ENCODE results near the gene ABCC11.

Gene ABCC11

GRCh38 chr16:48155926-48156789, 91.2 kb downstream of the ABCC11 start, which contains the start of gene ABCC12:
Gene ABCC12 (minus strand): TSS chr16:48155993. CDS start chr16:48146424, 9,569 bp downstream.
- Histone ChIP-seq H3K4me2 (no peak within 1 kb of the TSS), H3K9me3 (no peaks in the 10 kb centered on the region), H3K9ac (no peak within 1 kb of the TSS), H3K36me3 (no peaks in the 10 kb centered on the region), H3K27ac (no peak within 1 kb of the TSS), H3K4me1 (peaks cover 9% of the 10 kb centered on the region), H4K20me1 (no peaks in the 10 kb centered on the region), H3K4me3 (no peak within 1 kb of the TSS), H3K27me3 (no peaks in the 10 kb centered on the region)
- TF ChIP-seq Cebpa-rat (IDR thresholded peaks at IDR 0.05), result no peak

DNA sequence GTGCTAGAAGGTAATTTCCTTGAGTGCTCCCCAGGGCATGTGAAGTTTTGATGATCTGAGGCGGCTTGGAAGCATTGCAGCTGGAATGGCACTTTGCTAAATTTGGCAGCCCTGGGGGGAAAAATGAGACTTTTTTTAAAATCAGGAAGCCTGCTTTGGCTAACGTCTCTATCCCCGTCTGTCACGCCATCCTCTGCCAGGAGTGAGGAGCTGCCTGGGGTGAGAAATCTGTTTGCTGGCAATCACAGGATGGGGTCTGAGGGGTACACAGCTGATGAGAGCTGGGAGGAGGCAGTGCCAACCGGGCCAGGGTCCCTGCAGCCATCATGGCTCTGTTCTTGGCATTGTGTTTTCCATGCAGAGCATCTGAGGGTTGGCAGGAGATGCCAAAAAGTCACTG, 93.6 kb downstream of the ABCC11 start:
- TF ChIP-seq Cebpa-rat (IDR thresholded peaks at IDR 0.05), result no peak
- Histone ChIP-seq H3K27ac (no peak overlapping the region), H4K20me1 (no peaks in the 10 kb centered on the region), H3K9ac (no peak overlapping the region), H3K4me1 (peaks cover 9% of the 10 kb centered on the region), H3K9me3 (peaks cover 8% of the 10 kb centered on the region), H3K4me3 (no peak overlapping the region), H3K27me3 (no peaks in the 10 kb centered on the region), H3K36me3 (no peaks in the 10 kb centered on the region), H3K4me2 (peak overlapping the region; percentile 44)

DNA sequence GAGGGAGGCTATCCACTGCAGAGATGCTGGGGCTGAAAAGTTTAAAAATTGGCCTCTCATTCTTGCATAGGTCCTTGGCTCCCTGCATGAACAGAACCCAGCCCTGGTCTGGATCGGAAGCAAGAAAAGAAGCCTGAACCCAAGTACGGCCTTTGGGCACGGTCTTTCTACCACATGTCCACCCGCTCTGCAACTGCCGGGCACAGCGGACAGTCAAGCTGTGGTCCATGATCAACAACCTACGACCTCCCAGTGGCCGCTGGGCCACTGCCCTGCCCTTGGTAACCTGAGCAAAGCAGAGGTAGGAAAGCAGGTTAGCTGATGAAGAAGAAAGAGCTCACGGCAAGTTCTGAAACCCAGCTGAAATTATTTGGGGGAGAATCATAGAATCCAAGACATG, 95.1 kb downstream of the ABCC11 start:
- TF ChIP-seq Cebpa-rat (IDR thresholded peaks at IDR 0.05), result no peak
- Histone ChIP-seq H3K9me3 (peaks cover 19% of the 10 kb centered on the region), H3K9ac (no peak overlapping the region), H3K4me2 (no peak overlapping the region), H4K20me1 (no peaks in the 10 kb centered on the region), H3K27ac (no peak overlapping the region), H3K36me3 (no peaks in the 10 kb centered on the region), H3K4me1 (peaks cover 9% of the 10 kb centered on the region), H3K4me3 (no peak overlapping the region), H3K27me3 (no peaks in the 10 kb centered on the region)

- Histone ChIP-seq H3K4me2 (no peak overlapping the region), H3K27ac (no peak overlapping the region), H3K36me3 (no peaks in the 10 kb centered on the region), H3K27me3 (no peaks in the 10 kb centered on the region), H3K9ac (no peak overlapping the region), H3K9me3 (peaks cover 19% of the 10 kb centered on the region), H3K4me3 (no peak overlapping the region), H3K4me1 (peaks cover 9% of the 10 kb centered on the region), H4K20me1 (no peaks in the 10 kb centered on the region)
- no peak for TF ChIP-seq Cebpa-rat (IDR thresholded peaks at IDR 0.05)
Observed at GRCh38 chr16:48150707-48151106, 96.6 kb downstream of the ABCC11 start.

GRCh38 chr16:48146710-48147109, 100.6 kb downstream of the ABCC11 start:
- Histone ChIP-seq H3K9ac (no peak overlapping the region), H3K4me3 (no peak overlapping the region), H3K4me1 (no peaks in the 10 kb centered on the region), H3K36me3 (no peaks in the 10 kb centered on the region), H4K20me1 (no peaks in the 10 kb centered on the region), H3K9me3 (peaks cover 27% of the 10 kb centered on the region), H3K27me3 (no peaks in the 10 kb centered on the region), H3K27ac (no peak overlapping the region), H3K4me2 (no peak overlapping the region)
- no peak for TF ChIP-seq Cebpa-rat (IDR thresholded peaks at IDR 0.05)

GRCh38 chr16:48146131-48146530, 101.2 kb downstream of the ABCC11 start:
- Histone ChIP-seq H3K9ac (no peak overlapping the region), H4K20me1 (no peaks in the 10 kb centered on the region), H3K27ac (no peak overlapping the region), H3K4me2 (no peak overlapping the region), H3K27me3 (no peaks in the 10 kb centered on the region), H3K4me3 (no peak overlapping the region), H3K36me3 (no peaks in the 10 kb centered on the region), H3K9me3 (peaks cover 27% of the 10 kb centered on the region), H3K4me1 (no peaks in the 10 kb centered on the region)
- no peak for TF ChIP-seq Cebpa-rat (IDR thresholded peaks at IDR 0.05)

- Histone ChIP-seq H3K27ac (no peak overlapping the region), H3K4me3 (no peak overlapping the region), H3K36me3 (no peaks in the 10 kb centered on the region), H4K20me1 (no peaks in the 10 kb centered on the region), H3K4me1 (no peaks in the 10 kb centered on the region), H3K9me3 (peaks cover 19% of the 10 kb centered on the region), H3K4me2 (no peak overlapping the region), H3K27me3 (no peaks in the 10 kb centered on the region), H3K9ac (no peak overlapping the region)
- no peak for TF ChIP-seq Cebpa-rat (IDR thresholded peaks at IDR 0.05)
Observed at GRCh38 chr16:48143812-48144368, 103.4 kb downstream of the ABCC11 start.

DNA sequence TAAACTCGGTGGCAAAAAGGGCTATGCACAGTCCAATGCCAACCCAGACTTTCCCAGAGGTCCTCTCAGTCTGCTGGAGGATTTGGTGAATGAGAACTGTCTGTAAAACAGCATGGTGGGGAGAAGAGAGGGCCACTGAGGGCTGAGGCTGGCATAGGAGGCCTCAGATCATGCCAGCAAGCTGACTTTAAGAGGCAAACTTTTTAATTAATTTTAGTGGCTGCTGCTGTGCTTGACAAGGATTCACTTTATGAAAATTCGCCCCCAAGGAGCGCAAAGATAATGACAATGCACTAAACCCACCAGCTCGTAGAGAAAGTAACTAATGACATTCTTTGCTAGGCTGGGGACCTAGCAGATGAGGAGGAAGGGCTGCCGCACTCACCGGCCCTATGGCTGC, 106.5 kb downstream of the ABCC11 start:
- no peak for TF ChIP-seq Cebpa-rat (IDR thresholded peaks at IDR 0.05)
- H3K36me3 ChIP-seq, result no peaks in the 10 kb centered on the region
- no peak overlapping the region for H3K4me3 ChIP-seq
- no peak overlapping the region for H3K9ac ChIP-seq
- no peaks in the 10 kb centered on the region for H3K27me3 ChIP-seq
- no peaks in the 10 kb centered on the region for H4K20me1 ChIP-seq
- H3K9me3 ChIP-seq, result peaks cover 7% of the 10 kb centered on the region; the same call in 1 of the 2 replicates
- H3K4me1 ChIP-seq, result no peaks in the 10 kb centered on the region
- H3K4me2 ChIP-seq, result no peak overlapping the region
- H3K27ac ChIP-seq, result no peak overlapping the region

DNA sequence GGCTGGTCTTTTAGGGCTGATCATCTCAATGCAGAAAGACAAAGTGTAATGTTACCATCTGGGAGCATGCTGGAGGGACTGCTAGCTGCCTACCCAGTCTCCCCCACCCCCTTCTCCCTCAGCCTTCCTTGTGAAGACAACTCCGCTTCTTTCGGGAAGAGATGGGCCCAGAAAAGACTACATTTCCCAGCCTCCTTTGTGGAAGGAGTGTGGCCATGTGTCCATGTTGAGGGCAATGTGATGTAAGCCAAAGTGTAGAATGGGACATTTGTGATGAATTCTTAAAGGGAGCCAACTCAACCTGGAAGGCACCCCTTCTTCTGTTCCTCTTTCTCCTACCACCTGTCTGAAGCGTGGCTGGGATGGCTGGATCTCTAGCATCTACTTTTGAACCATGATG, 107.8 kb downstream of the ABCC11 start:
- H3K36me3 ChIP-seq, result no peaks in the 10 kb centered on the region
- no peak overlapping the region for H3K4me2 ChIP-seq
- H3K4me1 ChIP-seq, result no peaks in the 10 kb centered on the region
- H3K4me3 ChIP-seq, result no peak overlapping the region
- H3K27me3 ChIP-seq, result no peaks in the 10 kb centered on the region
- peaks cover 7% of the 10 kb centered on the region; the same call in 1 of the 2 replicates for H3K9me3 ChIP-seq
- TF ChIP-seq Cebpa-rat (IDR thresholded peaks at IDR 0.05), result no peak
- H3K27ac ChIP-seq, result no peak overlapping the region
- H4K20me1 ChIP-seq, result no peaks in the 10 kb centered on the region
- H3K9ac ChIP-seq, result no peak overlapping the region

GRCh38 chr16:48138543-48138942, 108.8 kb downstream of the ABCC11 start:
- no peak for TF ChIP-seq Cebpa-rat (IDR thresholded peaks at IDR 0.05)
- H3K9ac ChIP-seq, result no peak overlapping the region
- H4K20me1 ChIP-seq, result no peaks in the 10 kb centered on the region
- 0 out of 2 replicates have a peak, but pooled peaks cover 3% of the 10 kb centered on the region for H3K9me3 ChIP-seq
- H3K36me3 ChIP-seq, result no peaks in the 10 kb centered on the region
- no peaks in the 10 kb centered on the region for H3K27me3 ChIP-seq
- H3K4me2 ChIP-seq, result no peak overlapping the region
- no peak overlapping the region for H3K27ac ChIP-seq
- H3K4me1 ChIP-seq, result no peaks in the 10 kb centered on the region
- H3K4me3 ChIP-seq, result no peak overlapping the region

Data from BLaER1 (cell line).